Astrocyte (in vitro differentiated cells and primary cell): ENCODE results near the gene PLXDC1. TPM values are rescaled to one million over a fixed set of nuclear protein-coding genes. Genes with fewer than 3 reads are reported as not detected.

Experiments
- DNase-seq: peaks from one replicate; pipeline ENCODE4 v3.0.0-alpha.2; 2010; ENCODE audit warnings: low read depth
- FAIRE-seq: peaks from 2 replicates; lab custom pipeline; 2011; peaks lifted over from hg19 to GRCh38; lab: Jason Lieb, UNC
- H2AFZ ChIP-seq: 2 replicates; pipeline ENCODE4 v1.6.0; 2012; ENCODE audit warnings: low read depth, low read length, inconsistent platforms
- H3K27ac ChIP-seq: 2 replicates; pipeline ENCODE4 v1.5.1; 2011; ENCODE audit warnings: low read depth, low read length, inconsistent platforms
- H3K27me3 ChIP-seq: 2 replicates; pipeline ENCODE4 v1.6.0; 2011; ENCODE audit warnings: low read length, inconsistent platforms; ENCODE audit not compliant: insufficient read depth
- H3K36me3 ChIP-seq: 2 replicates; pipeline ENCODE4 v1.5.1; 2011; ENCODE audit warnings: low read length, inconsistent platforms; ENCODE audit not compliant: insufficient read depth
- H3K4me1 ChIP-seq: 2 replicates; pipeline ENCODE4 v1.5.1; 2011; ENCODE audit warnings: low read length, inconsistent platforms; ENCODE audit not compliant: insufficient read depth
- H3K4me2 ChIP-seq: 2 replicates; pipeline ENCODE4 v1.6.0; 2012; ENCODE audit warnings: low read length, inconsistent platforms
- H3K4me3 ChIP-seq: 2 replicates; pipeline ENCODE4 v1.5.1; 2011; ENCODE audit warnings: low read depth, mild to moderate bottlenecking, low read length, inconsistent platforms; ENCODE audit not compliant: insufficient read depth
- H3K79me2 ChIP-seq: 2 replicates; pipeline ENCODE4 v1.6.0; 2012; ENCODE audit warnings: mild to moderate bottlenecking, low read length, inconsistent platforms; ENCODE audit not compliant: insufficient read depth
- H3K9ac ChIP-seq: 2 replicates; pipeline ENCODE4 v1.6.0; 2012; ENCODE audit warnings: mild to moderate bottlenecking, low read length, inconsistent platforms
- H3K9me3 ChIP-seq: 2 replicates; pipeline ENCODE4 v1.5.1; 2012; ENCODE audit warnings: low read depth, mild to moderate bottlenecking, low read length, inconsistent platforms; ENCODE audit not compliant: insufficient read depth
- H4K20me1 ChIP-seq: 2 replicates; pipeline ENCODE4 v1.6.0; 2012; ENCODE audit warnings: low read length, inconsistent platforms; ENCODE audit not compliant: insufficient read depth
- H3K27ac Mint-ChIP-seq: one replicate; pipeline ENCODE4 v1.8.0; 2021; ENCODE audit warnings: mild to moderate bottlenecking, mixed read lengths; ENCODE audit not compliant: unreplicated experiment
- H3K27me3 Mint-ChIP-seq: one replicate; pipeline ENCODE4 v1.8.0; 2021; ENCODE audit warnings: low read depth, mixed read lengths; ENCODE audit not compliant: unreplicated experiment
- H3K36me3 Mint-ChIP-seq: one replicate; pipeline ENCODE4 v1.8.0; 2021; ENCODE audit warnings: low read depth, mixed read lengths; ENCODE audit not compliant: unreplicated experiment
- H3K4me1 Mint-ChIP-seq: one replicate; pipeline ENCODE4 v1.8.0; 2021; ENCODE audit warnings: low read depth, mixed read lengths; ENCODE audit not compliant: unreplicated experiment
- H3K4me3 Mint-ChIP-seq: one replicate; pipeline ENCODE4 v1.8.0; 2021; ENCODE audit warnings: mild to moderate bottlenecking, moderate library complexity, mixed read lengths; ENCODE audit not compliant: unreplicated experiment
- H3K9me3 Mint-ChIP-seq: one replicate; pipeline ENCODE4 v1.8.0; 2021; ENCODE audit warnings: mild to moderate bottlenecking, mixed read lengths; ENCODE audit not compliant: unreplicated experiment
- EZH2 ChIP-seq: IDR thresholded peaks from 2 replicates; pipeline ENCODE4 v1.6.1; 2012; ENCODE audit warnings: mild to moderate bottlenecking, low read length, inconsistent platforms; ENCODE audit not compliant: insufficient read depth
- total RNA-seq: library from RNA; stranded (reverse); gene quantifications from 2 replicates; pipeline ENCODE4 v1.2.1, GENCODE V29; 2021
- TF ChIP-seq, protein P1 (sequence below): IDR thresholded peaks from 2 replicates; pipeline ENCODE4 v1.5.1; 2011; ENCODE audit warnings: low read depth, mild to moderate bottlenecking, inconsistent platforms, low read length, moderate library complexity; ENCODE audit not compliant: insufficient read depth

Gene PLXDC1
- total RNA-seq, 1 donor from 2014 or later, result 8.9 TPM

DNA sequence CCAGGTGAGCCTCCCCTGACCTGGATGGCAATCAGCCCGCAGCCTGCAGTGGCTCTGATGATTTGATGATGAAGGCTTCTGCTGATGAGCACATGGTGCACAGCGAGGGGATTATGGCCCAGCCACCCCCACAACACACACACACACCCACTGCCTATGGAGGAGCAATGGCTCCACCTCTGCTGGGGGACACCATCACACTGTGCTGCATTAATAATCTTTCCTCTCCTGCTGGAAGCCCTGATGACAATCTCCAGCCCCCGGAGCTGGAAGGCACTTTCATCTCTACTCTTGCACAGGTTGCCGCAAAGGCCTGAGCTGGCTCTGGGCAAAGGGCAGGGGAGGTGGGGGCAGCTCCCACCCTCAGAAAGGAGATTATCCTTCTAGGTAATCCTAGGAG, 79.9 kb downstream of the PLXDC1 start:
- H3K27ac Mint-ChIP-seq, result no peak overlapping the region

DNA sequence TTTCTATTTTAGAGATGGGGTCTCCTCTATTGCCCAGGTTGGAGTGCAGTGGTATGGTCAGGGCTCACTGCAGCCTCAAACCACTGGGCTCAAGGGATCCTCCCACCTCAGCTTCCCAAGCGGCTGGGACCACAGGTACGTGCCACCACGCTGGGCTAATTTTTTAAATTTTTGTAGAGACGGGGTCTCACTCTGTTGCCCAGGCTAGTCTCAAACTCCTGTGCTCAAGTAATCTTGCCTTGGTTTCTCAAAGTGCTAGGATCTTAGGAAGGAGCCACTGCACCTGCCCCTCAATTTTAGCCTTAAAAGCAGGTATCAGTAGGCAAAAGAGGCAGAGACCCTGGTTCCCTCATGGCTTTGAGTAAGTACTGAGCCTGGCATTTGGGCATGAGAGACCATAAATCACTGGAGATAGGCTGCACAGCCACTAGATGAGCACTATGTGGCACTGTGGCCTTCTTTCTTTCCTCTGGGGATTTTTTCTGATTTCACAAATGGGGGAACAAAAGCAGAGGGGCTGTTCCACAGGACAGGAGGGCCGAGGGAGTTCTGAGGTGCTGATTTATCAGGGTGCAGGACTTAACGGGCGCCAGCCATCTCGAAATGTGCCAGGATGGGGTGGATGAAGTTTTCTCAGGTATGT, 82.2 kb downstream of the PLXDC1 start:
- Mint-ChIP-seq H3K36me3 (peaks cover 2% of the 10 kb centered on the region), H3K27me3 (peaks cover 20% of the 10 kb centered on the region), H3K4me3 (no peak overlapping the region), H3K27ac (no peak overlapping the region), H3K4me1 (peaks cover 17% of the 10 kb centered on the region), H3K9me3 (peaks cover 1% of the 10 kb centered on the region)
- Histone ChIP-seq H4K20me1 (no peaks in the 10 kb centered on the region), H3K9me3 (no peaks in the 10 kb centered on the region), H3K4me2 (no peak overlapping the region), H3K36me3 (no peaks in the 10 kb centered on the region), H2AFZ (no peak overlapping the region), H3K79me2 (no peaks in the 10 kb centered on the region), H3K27me3 (peaks cover 18% of the 10 kb centered on the region), H3K4me3 (no peak overlapping the region), H3K9ac (no peak overlapping the region), H3K27ac (no peak overlapping the region), H3K4me1 (peaks cover 7% of the 10 kb centered on the region)
- TF ChIP-seq, protein P1, sequence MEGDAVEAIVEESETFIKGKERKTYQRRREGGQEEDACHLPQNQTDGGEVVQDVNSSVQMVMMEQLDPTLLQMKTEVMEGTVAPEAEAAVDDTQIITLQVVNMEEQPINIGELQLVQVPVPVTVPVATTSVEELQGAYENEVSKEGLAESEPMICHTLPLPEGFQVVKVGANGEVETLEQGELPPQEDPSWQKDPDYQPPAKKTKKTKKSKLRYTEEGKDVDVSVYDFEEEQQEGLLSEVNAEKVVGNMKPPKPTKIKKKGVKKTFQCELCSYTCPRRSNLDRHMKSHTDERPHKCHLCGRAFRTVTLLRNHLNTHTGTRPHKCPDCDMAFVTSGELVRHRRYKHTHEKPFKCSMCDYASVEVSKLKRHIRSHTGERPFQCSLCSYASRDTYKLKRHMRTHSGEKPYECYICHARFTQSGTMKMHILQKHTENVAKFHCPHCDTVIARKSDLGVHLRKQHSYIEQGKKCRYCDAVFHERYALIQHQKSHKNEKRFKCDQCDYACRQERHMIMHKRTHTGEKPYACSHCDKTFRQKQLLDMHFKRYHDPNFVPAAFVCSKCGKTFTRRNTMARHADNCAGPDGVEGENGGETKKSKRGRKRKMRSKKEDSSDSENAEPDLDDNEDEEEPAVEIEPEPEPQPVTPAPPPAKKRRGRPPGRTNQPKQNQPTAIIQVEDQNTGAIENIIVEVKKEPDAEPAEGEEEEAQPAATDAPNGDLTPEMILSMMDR, result peak; percentile 66
- TF ChIP-seq EZH2, result no peak
- DNase-seq (peak; percentile 25), FAIRE-seq (peak; percentile 80)

More for the DNA sequence above, 79.9 kb downstream of the PLXDC1 start:
- no peak overlapping the region for H3K27ac ChIP-seq
- no peaks in the 10 kb centered on the region for H3K79me2 ChIP-seq
- H3K36me3 Mint-ChIP-seq, result peaks cover 2% of the 10 kb centered on the region
- TF ChIP-seq EZH2, result no peak
- TF ChIP-seq, protein P1, result no peak
- peaks cover 12% of the 10 kb centered on the region for H3K4me1 Mint-ChIP-seq
- H2AFZ ChIP-seq, result no peak overlapping the region
- no peaks in the 10 kb centered on the region for H3K4me1 ChIP-seq
- no peaks in the 10 kb centered on the region for H4K20me1 ChIP-seq
- H3K9ac ChIP-seq, result no peak overlapping the region
- H3K36me3 ChIP-seq, result no peaks in the 10 kb centered on the region
- no peak overlapping the region for H3K4me2 ChIP-seq
- peaks cover 1% of the 10 kb centered on the region for H3K9me3 Mint-ChIP-seq
- peaks cover 16% of the 10 kb centered on the region for H3K27me3 Mint-ChIP-seq
- H3K9me3 ChIP-seq, result no peaks in the 10 kb centered on the region
- no peak overlapping the region for H3K4me3 ChIP-seq
- H3K4me3 Mint-ChIP-seq, result no peak overlapping the region
- peaks cover 21% of the 10 kb centered on the region for H3K27me3 ChIP-seq
- FAIRE-seq (no peak), DNase-seq (no peak)

DNA sequence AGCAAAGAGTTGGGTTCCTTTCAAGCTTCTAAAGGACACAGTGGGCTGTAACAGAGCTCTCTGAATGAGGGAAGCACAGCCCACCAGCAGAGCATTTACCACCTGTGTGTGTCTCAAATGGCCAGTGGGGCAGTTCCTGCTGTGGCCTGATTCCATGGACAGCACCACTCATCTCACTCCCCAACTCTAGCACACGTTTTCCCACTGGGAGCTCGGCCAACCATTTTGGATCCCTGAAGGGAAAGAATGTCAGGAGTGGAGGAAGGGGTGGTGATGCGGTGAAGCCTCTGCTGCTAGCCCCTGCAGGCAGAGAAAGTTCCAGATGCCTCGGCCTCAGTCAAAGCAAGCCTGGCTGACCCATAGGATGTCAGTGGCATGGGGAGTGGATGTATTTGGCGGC, 86.6 kb downstream of the PLXDC1 start:
- peaks cover 24% of the 10 kb centered on the region for H3K4me1 ChIP-seq
- H3K4me2 ChIP-seq, result peak overlapping the region; percentile 52
- H3K4me3 ChIP-seq, result no peak overlapping the region
- no peak overlapping the region for H2AFZ ChIP-seq
- Mint-ChIP-seq H3K27ac (peak overlapping the region; percentile 70), H3K4me1 (peaks cover 21% of the 10 kb centered on the region), H3K4me3 (no peak overlapping the region), H3K27me3 (peaks cover 11% of the 10 kb centered on the region), H3K9me3 (peaks cover 1% of the 10 kb centered on the region), H3K36me3 (no peaks in the 10 kb centered on the region)
- FAIRE-seq, result no peak
- no peaks in the 10 kb centered on the region for H3K36me3 ChIP-seq
- no peaks in the 10 kb centered on the region for H3K79me2 ChIP-seq
- peak; percentile 34 for DNase-seq
- no peaks in the 10 kb centered on the region for H4K20me1 ChIP-seq
- no peak overlapping the region for H3K9ac ChIP-seq
- H3K27ac ChIP-seq, result peak overlapping the region; percentile 1
- H3K9me3 ChIP-seq, result no peaks in the 10 kb centered on the region
- TF ChIP-seq, protein P1, result no peak
- TF ChIP-seq EZH2, result no peak
- peaks cover 6% of the 10 kb centered on the region for H3K27me3 ChIP-seq
